IMR-90 (cell line): ENCODE data around the gene GPR176. TPM values are rescaled to one million over a fixed set of nuclear protein-coding genes. Genes with fewer than 3 reads are reported as not detected.

ENCODE experiments used
- ATAC-seq: fragments of 200-7000 bp; cut with Tn5 transposase; 2 replicates; pipeline ENCODE4 v1.9.1; 2020; ENCODE audit warnings: low read depth, mild to moderate bottlenecking, moderate library complexity
- BruUV-seq: library from RNA; stranded (reverse); fragments of 400-500 nt; replicated peaks from 2 replicates; lab custom pipeline; 2021; lab: Mats Ljungman, UMichigan
- CTCF ChIA-PET: fragments of 300-600 bp; formaldehyde crosslinking; extraction: SDS; loops from one replicate; lab custom pipeline; 2021; ENCODE audit warnings: antibody characterized with exemption; lab: Yijun Ruan, JAX
- POLR2A ChIA-PET: fragments of 300-600 bp; sonication (Branson Sonifier 250); formaldehyde crosslinking; loops from one replicate; lab custom pipeline; 2022; ENCODE audit warnings: antibody characterized with exemption; ENCODE audit not compliant: unreplicated experiment; lab: Charles Lee
- DNase-seq: peaks from one replicate; pipeline ENCODE4 v3.0.0; 2013
- H2AFZ ChIP-seq: replicated peaks from 2 replicates; pipeline ENCODE3; 2013; ENCODE audit warnings: low read length, mild to moderate bottlenecking; ENCODE audit not compliant: poor library complexity
- H2AK5ac ChIP-seq: 2 replicates; pipeline ENCODE4 v1.6.1; 2013; ENCODE audit warnings: low read depth, low read length, inconsistent platforms
- H2AK9ac ChIP-seq: replicated peaks from 2 replicates; pipeline ENCODE3; 2013; ENCODE audit warnings: mild to moderate bottlenecking, low read depth, low read length, moderate library complexity; ENCODE audit not compliant: poor library complexity
- H2BK120ac ChIP-seq: 2 replicates; pipeline ENCODE4 v1.6.1; 2013; ENCODE audit warnings: low read depth, low read length, inconsistent platforms
- H2BK15ac ChIP-seq: 3 replicates; pipeline ENCODE4 v1.6.1; 2013; ENCODE audit warnings: low read depth, low read length, inconsistent platforms
- H2BK20ac ChIP-seq: 2 replicates; pipeline ENCODE4 v1.6.1; 2013; ENCODE audit warnings: low read depth, mild to moderate bottlenecking, inconsistent platforms, low read length, moderate library complexity
- H2BK5ac ChIP-seq: 2 replicates; pipeline ENCODE4 v1.6.1; 2013; ENCODE audit warnings: mild to moderate bottlenecking, low read depth, low read length, inconsistent platforms; ENCODE audit not compliant: poor library complexity, severe bottlenecking
- H3K14ac ChIP-seq: replicated peaks from 2 replicates; pipeline ENCODE4 v1.6.1; 2013; ENCODE audit warnings: low read depth, low read length, inconsistent platforms
- H3K18ac ChIP-seq: 2 replicates; pipeline ENCODE4 v1.6.1; 2013; ENCODE audit warnings: low read depth, low read length, control low read depth
- H3K23ac ChIP-seq: 2 replicates; pipeline ENCODE4 v1.6.1; 2013; ENCODE audit warnings: low read depth, low read length, inconsistent platforms
- H3K27ac ChIP-seq: 2 replicates; pipeline ENCODE4 v1.5.1; 2013; ENCODE audit warnings: mild to moderate bottlenecking, control low read depth, low read length; ENCODE audit not compliant: insufficient read depth
- H3K27me3 ChIP-seq: 2 replicates; pipeline ENCODE4 v1.6.1; 2013; ENCODE audit warnings: low read length; ENCODE audit not compliant: control insufficient read depth, insufficient read depth
- H3K36me3 ChIP-seq: 2 replicates; pipeline ENCODE4 v1.6.1; 2013; ENCODE audit warnings: low read length, mixed read lengths; ENCODE audit not compliant: control insufficient read depth, insufficient read depth
- H3K4ac ChIP-seq: 2 replicates; pipeline ENCODE4 v1.6.1; 2013; ENCODE audit warnings: low read depth, low read length, inconsistent platforms
- H3K4me1 ChIP-seq: 2 replicates; pipeline ENCODE4 v1.6.1; 2013; ENCODE audit warnings: low read length, mixed read lengths; ENCODE audit not compliant: control insufficient read depth, insufficient read depth
- H3K4me2 ChIP-seq: 2 replicates; pipeline ENCODE4 v1.6.1; 2013; ENCODE audit warnings: low read depth, mild to moderate bottlenecking, control low read depth, low read length, moderate library complexity
- H3K4me3 ChIP-seq: 2 replicates; pipeline ENCODE4 v1.5.1; 2013; ENCODE audit warnings: low read depth, mild to moderate bottlenecking, control low read depth, low read length, moderate library complexity; ENCODE audit not compliant: insufficient read depth
- H3K56ac ChIP-seq: 2 replicates; pipeline ENCODE4 v1.6.1; 2013; ENCODE audit warnings: low read length, inconsistent platforms; ENCODE audit not compliant: insufficient read depth; ENCODE audit errors: extremely low read depth
- H3K79me1 ChIP-seq, 2 experiments: 2 replicates each; pipeline ENCODE4 v1.6.1; 2013; ENCODE audit warnings: low read length in 2 of 2, inconsistent platforms in 1 of 2, low read depth in 1 of 2
- H3K9ac ChIP-seq: 2 replicates; pipeline ENCODE4 v1.6.1; 2013; ENCODE audit warnings: low read depth, low read length, control low read depth
- H3K9me1 ChIP-seq: 2 replicates; pipeline ENCODE4 v1.6.1; 2013; ENCODE audit warnings: low read length, inconsistent platforms; ENCODE audit not compliant: insufficient read depth
- H3K9me3 ChIP-seq: 2 replicates; pipeline ENCODE4 v1.6.1; 2013; ENCODE audit warnings: low read length; ENCODE audit not compliant: control insufficient read depth, insufficient read depth
- H4K20me1 ChIP-seq: 2 replicates; pipeline ENCODE4 v1.6.1; 2013; ENCODE audit warnings: low read length, inconsistent platforms; ENCODE audit not compliant: insufficient read depth
- H4K5ac ChIP-seq: 2 replicates; pipeline ENCODE4 v1.6.1; 2013; ENCODE audit warnings: mild to moderate bottlenecking, low read depth, low read length, control low read depth
- H4K8ac ChIP-seq, 2 experiments: 2 replicates each; pipeline ENCODE4 v1.6.1; 2013; ENCODE audit warnings: low read depth in 2 of 2, low read length in 2 of 2, control low read depth in 1 of 2, inconsistent platforms in 1 of 2
- H4K91ac ChIP-seq: 2 replicates; pipeline ENCODE4 v1.6.1; 2013; ENCODE audit warnings: low read depth, low read length, inconsistent platforms; ENCODE audit not compliant: insufficient read depth
- BHLHE40 ChIP-seq: fragments of 150-350 bp; IDR thresholded peaks from 2 replicates; pipeline ENCODE4 v1.6.1; 2016; ENCODE audit warnings: mild to moderate bottlenecking, low read depth, low read length
- CEBPB ChIP-seq: IDR thresholded peaks from 2 replicates; pipeline ENCODE4 v1.6.1; 2012; ENCODE audit warnings: low read depth, low read length, improper control_type of control experiment
- CHD1 ChIP-seq: IDR thresholded peaks from 2 replicates; pipeline ENCODE4 v1.6.1; 2012; ENCODE audit warnings: low read depth, low read length, improper control_type of control experiment
- CTCF ChIP-seq: conservative IDR thresholded peaks from 2 replicates; pipeline ENCODE4 v1.5.1; 2012; ENCODE audit warnings: mild to moderate bottlenecking, low read depth, low read length, improper control_type of control experiment
- FOS ChIP-seq: fragments of 150-350 bp; IDR thresholded peaks from 2 replicates; pipeline ENCODE4 v1.6.1; 2016; ENCODE audit warnings: low read depth, low read length
- MAFK ChIP-seq: IDR thresholded peaks from 2 replicates; pipeline ENCODE4 v1.6.1; 2012; ENCODE audit warnings: low read depth, low read length, improper control_type of control experiment
- NFE2L2 ChIP-seq: fragments of 150-350 bp; IDR thresholded peaks from 2 replicates; pipeline ENCODE4 v1.6.1; 2016; ENCODE audit warnings: low read depth, mild to moderate bottlenecking, low read length
- POLR2A ChIP-seq: IDR thresholded peaks from 2 replicates; pipeline ENCODE4 v1.6.1; 2012; ENCODE audit warnings: mild to moderate bottlenecking, low read depth, low read length
- RAD21 ChIP-seq: IDR thresholded peaks from 2 replicates; pipeline ENCODE4 v1.6.1; 2012; ENCODE audit warnings: low read length, improper control_type of control experiment
- RCOR1 ChIP-seq: IDR thresholded peaks from 2 replicates; pipeline ENCODE4 v1.6.1; 2012; ENCODE audit warnings: mild to moderate bottlenecking, low read length, improper control_type of control experiment; ENCODE audit not compliant: insufficient replicate concordance
- RFX5 ChIP-seq: IDR thresholded peaks from 2 replicates; pipeline ENCODE4 v1.8.0; 2012; ENCODE audit warnings: low read depth, mild to moderate bottlenecking, low read length, moderate library complexity
- SMC3 ChIP-seq: fragments of 150-350 bp; IDR thresholded peaks from 2 replicates; pipeline ENCODE4 v1.6.1; 2016; ENCODE audit warnings: low read depth, mild to moderate bottlenecking, antibody characterized with exemption, low read length, moderate library complexity
- USF2 ChIP-seq: fragments of 150-350 bp; IDR thresholded peaks from 2 replicates; pipeline ENCODE4 v1.6.1; 2017; ENCODE audit warnings: mild to moderate bottlenecking, antibody characterized with exemption, low read length, low read depth
- WGBS, 2 experiments: methylation state at CpG; one replicate each; pipeline versions ENCODE4 v1.1.5 to v1.1.7; 2013; ENCODE audit warnings: missing lambda C conversion rate in 2 of 2; ENCODE audit not compliant: insufficient read length in 1 of 2; ENCODE audit errors: extremely low coverage in 2 of 2; 5-methylcytosine and 5-hydroxymethylcytosine counted together
- dilution Hi-C: fragments of 300-500 bp; cut with HindIII; formaldehyde crosslinking; loops from one replicate; pipeline ENCODE4 v1.14.3; 2018; ENCODE audit warnings: low sequenced_read_pairs; ENCODE audit not compliant: unreplicated experiment
- in situ Hi-C: fragments of 300-500 bp; cut with MboI; formaldehyde crosslinking; loops from 3 replicates; pipeline ENCODE4 v1.14.3; 2019; ENCODE audit warnings: low sequenced_read_pairs, inconsistent platforms, mixed read lengths
- intact Hi-C: fragments of 100-400 bp; cut with micrococcal nuclease; formaldehyde crosslinking; loops from 2 replicates; pipeline ENCODE4 v1.10.0; 2022
- polyA plus RNA-seq, 3 experiments: library from polyadenylated mRNA; depleted of rRNA; stranded (reverse); fragments of >200 nt; gene quantifications; 2 replicates each; pipeline ENCODE4 v1.2.3, GENCODE V29; 2012; ENCODE audit warnings: low replicate concordance in 1 of 3
- total RNA-seq: library from RNA; depleted of rRNA; stranded (reverse); fragments of >200 nt; gene quantifications from 2 replicates; pipeline ENCODE4 v1.2.3, GENCODE V29; 2012
- TF ChIP-seq, protein P1 (sequence below): fragments of 150-350 bp; IDR thresholded peaks from 2 replicates; pipeline ENCODE4 v1.6.1; 2016; ENCODE audit warnings: low read depth, mild to moderate bottlenecking, low read length, moderate library complexity, borderline replicate concordance

Gene GPR176
- total and polyA plus RNA-seq, 2 of the 4 experiments (the other 2 are of a cell fraction): 114 to 246 TPM

- Histone ChIP-seq H3K23ac (no peak overlapping the region), H4K5ac (no peak overlapping the region), H4K8ac (no peak overlapping the region), H3K9me1 (peaks cover 38% of the 10 kb centered on the region), H3K27me3 (no peaks in the 10 kb centered on the region), H2AFZ (no peak overlapping the region), H2BK20ac (no peak overlapping the region), H3K4me3 (no peak overlapping the region), H3K14ac (no peak overlapping the region), H2BK5ac (peak overlapping the region; percentile 24), H3K4me2 (no peak overlapping the region), H2AK5ac (no peak overlapping the region), H4K91ac (no peak overlapping the region), H3K4ac (no peak overlapping the region), H3K9ac (no peak overlapping the region; the same call in 1 of the 2 replicates), H3K27ac (no peak overlapping the region), H3K18ac (no peak overlapping the region), H4K20me1 (peaks cover 81% of the 10 kb centered on the region; the same call in 1 of the 2 replicates), H3K36me3 (0 out of 2 replicates have a peak, but pooled peaks cover 2% of the 10 kb centered on the region), H2BK120ac (no peak overlapping the region), H3K9me3 (no peaks in the 10 kb centered on the region), H3K79me1 (peaks cover 32 to 90% of the 10 kb centered on the region in 2 experiments), H2BK15ac (no peak overlapping the region), H2AK9ac (no peak overlapping the region), H3K56ac (no peak overlapping the region), H3K4me1 (peaks cover 23% of the 10 kb centered on the region)
- TF ChIP-seq POLR2A (no peak), CTCF (no peak), MAFK (no peak), CHD1 (no peak), FOS (no peak), USF2 (no peak), BHLHE40 (no peak), RCOR1 (no peak), CEBPB (no peak), RAD21 (no peak), SMC3 (no peak), NFE2L2 (no peak), RFX5 (no peak)
- TF ChIP-seq, protein P1, sequence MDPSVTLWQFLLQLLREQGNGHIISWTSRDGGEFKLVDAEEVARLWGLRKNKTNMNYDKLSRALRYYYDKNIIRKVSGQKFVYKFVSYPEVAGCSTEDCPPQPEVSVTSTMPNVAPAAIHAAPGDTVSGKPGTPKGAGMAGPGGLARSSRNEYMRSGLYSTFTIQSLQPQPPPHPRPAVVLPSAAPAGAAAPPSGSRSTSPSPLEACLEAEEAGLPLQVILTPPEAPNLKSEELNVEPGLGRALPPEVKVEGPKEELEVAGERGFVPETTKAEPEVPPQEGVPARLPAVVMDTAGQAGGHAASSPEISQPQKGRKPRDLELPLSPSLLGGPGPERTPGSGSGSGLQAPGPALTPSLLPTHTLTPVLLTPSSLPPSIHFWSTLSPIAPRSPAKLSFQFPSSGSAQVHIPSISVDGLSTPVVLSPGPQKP: no peak
- ATAC-seq (no peak), DNase-seq (no peak)
- BruUV-seq: no TSS peak
- dilution Hi-C loops: no loop called here
- intact Hi-C loops: no loop called here
- POLR2A ChIA-PET: no interaction called here
- no CpG with 5 or more reads among the region's 1 CpG for WGBS, 2 experiments
- in situ Hi-C loops: no loop called here
- CTCF ChIA-PET: interaction anchor here (0.6 kb wide), 1 partner anchor 121 kb away, joined by 5 read pairs; no protein-coding TSS in a partner anchor
Measured at GRCh38 chr15:39881790-39882189, 38.3 kb downstream of the GPR176 start.
